ENCODE measurements around the gene MGAT5. TPM values are rescaled to one million over a fixed set of nuclear protein-coding genes. Genes with fewer than 3 reads are reported as not detected.
"Not testable (repeated sequence)": the region's sequence is repeated elsewhere in the genome, so short reads cannot be mapped to it uniquely, and the experiment has no call there.

Gene MGAT5
- total RNA-seq, 1 donor from 2014 or later = 14.1 TPM

DNA sequence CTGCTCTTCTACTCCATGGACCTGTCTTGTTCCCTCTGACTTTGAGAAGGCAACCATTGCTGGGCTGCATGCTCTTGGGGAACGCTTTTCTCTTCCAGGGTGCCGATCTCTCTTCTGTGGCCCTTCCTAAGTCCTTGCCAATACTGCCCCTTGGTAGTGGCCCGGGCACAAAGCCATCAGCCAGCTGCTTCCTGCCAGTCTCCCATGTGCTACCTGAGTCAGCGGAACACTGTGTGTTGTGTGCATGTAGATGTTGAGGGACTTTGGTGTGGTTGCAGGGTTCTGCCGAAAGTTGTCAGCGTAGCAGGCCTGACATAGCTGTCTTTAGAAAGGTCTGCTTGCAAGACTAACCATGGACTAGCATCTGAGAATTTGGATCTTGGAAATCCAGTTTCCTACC is 35.4 kb downstream of the MGAT5 start:
- H3K36me3 Mint-ChIP-seq (ENCODE audit: low read depth) = no peaks in the 10 kb centered on the region
- no peak for DNase-seq (ENCODE audit: low spot score)
- intact Hi-C loops (cut with micrococcal nuclease) = loop anchor here (5.0 kb wide), 1 partner anchor 72 kb away; no protein-coding TSS in a partner anchor
- no peak overlapping the region for H3K4me3 Mint-ChIP-seq (ENCODE audit: low read depth)
- H3K27ac Mint-ChIP-seq = no peak overlapping the region
- peaks cover 23% of the 10 kb centered on the region for H3K27me3 Mint-ChIP-seq (ENCODE audit: low read depth)
- no peaks in the 10 kb centered on the region for H3K9me3 Mint-ChIP-seq
- H3K4me1 Mint-ChIP-seq (ENCODE audit: low read depth) = peaks cover 5% of the 10 kb centered on the region

DNA sequence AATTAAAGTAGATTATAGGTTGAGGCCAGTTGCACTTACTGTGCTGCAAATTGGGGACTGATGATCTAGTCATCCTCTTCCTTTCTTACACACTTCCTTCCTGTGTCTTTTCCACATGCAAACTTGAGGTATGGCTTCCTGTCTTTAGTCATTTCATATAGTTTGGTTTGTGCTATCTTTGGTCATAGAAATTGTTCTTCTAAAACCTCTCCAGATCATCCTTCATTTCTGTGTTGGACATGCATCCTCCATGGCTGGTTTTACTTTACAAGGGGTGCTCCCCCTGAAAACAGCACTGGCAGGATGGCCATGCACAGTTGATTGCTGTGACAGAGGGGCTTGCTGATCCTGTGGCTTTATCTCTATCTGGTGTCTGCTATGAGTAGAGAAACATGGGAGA is 36.5 kb downstream of the MGAT5 start:
- no peak for DNase-seq (ENCODE audit: low spot score)
- intact Hi-C loops (cut with micrococcal nuclease) = loop anchor here (1.0 kb wide), 3 partner anchors 11 to 171 kb away; no protein-coding TSS in a partner anchor
- Mint-ChIP-seq H3K36me3 (ENCODE audit: low read depth) (no peaks in the 10 kb centered on the region), H3K9me3 (no peaks in the 10 kb centered on the region), H3K27me3 (ENCODE audit: low read depth) (peaks cover 24% of the 10 kb centered on the region), H3K4me3 (ENCODE audit: low read depth) (no peak overlapping the region), H3K27ac (no peak overlapping the region), H3K4me1 (ENCODE audit: low read depth) (peaks cover 9% of the 10 kb centered on the region)

DNA sequence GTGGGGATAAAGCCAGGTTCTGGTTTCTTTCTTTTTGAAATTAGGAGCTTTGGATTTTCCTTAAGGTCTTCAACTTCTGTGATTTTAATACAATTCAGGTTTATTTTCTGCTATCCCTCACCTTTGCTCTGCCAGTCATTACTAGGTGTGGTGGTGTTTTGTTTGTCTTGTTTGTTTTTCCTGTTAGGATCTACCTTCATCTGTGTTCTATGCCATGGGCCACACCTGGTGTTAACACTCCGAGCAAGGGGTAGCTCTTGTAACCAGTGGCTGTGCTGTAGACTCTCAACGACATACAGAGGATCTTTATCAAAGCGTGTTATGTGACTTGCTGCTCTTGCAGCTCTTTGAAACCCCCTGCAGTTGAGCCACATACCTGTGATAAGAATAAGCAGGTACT is 38.6 kb downstream of the MGAT5 start:
- peaks cover 24% of the 10 kb centered on the region for H3K27me3 Mint-ChIP-seq (ENCODE audit: low read depth)
- no peak for DNase-seq (ENCODE audit: low spot score)
- H3K9me3 Mint-ChIP-seq = no peaks in the 10 kb centered on the region
- no peak overlapping the region for H3K4me3 Mint-ChIP-seq (ENCODE audit: low read depth)
- peaks cover 7% of the 10 kb centered on the region for H3K4me1 Mint-ChIP-seq (ENCODE audit: low read depth)
- intact Hi-C loops (cut with micrococcal nuclease) = no loop called here
- no peaks in the 10 kb centered on the region for H3K36me3 Mint-ChIP-seq (ENCODE audit: low read depth)
- H3K27ac Mint-ChIP-seq = no peak overlapping the region

DNA sequence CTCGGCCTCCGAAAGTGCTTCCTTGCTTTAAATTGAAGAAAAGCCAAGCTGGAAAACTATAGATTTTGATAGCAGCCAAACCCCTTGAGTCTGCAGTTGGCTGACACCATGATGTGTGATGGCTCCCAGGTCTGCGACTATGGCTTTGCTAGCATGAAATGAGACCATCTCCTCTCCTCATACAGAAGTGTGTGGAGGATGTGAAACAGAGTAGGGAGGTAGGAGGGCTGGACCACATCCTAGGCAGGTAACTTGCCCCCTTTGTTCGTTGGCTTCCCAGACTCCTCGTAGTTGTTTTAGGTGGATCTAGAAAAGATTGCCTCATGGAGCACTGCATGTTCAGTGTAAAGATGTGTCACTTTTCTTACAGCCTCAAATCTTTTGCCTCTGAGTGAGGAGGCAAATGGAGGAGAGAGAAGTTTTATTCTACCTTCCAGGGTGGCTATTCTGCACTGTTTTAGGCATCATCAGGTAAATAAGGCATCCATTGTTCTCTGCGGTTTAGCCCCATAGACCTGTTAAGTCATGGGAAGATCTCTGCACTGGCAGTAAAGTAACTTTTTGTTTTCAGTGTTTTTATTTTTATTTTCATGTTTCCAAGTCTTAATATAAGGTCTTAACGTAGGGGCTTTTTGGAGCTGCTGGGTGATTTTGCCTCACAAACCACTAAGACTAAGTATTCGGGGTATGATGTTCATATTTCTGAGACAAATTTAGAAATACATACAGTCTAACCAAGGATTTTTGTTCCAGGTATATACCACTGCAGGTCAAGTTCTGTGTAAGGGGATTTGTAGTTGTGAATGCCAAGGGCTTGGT is 40.1 kb downstream of the MGAT5 start:
- Mint-ChIP-seq H3K4me1 (ENCODE audit: low read depth) (peaks cover 7% of the 10 kb centered on the region), H3K9me3 (no peaks in the 10 kb centered on the region), H3K27me3 (ENCODE audit: low read depth) (peaks cover 29% of the 10 kb centered on the region), H3K4me3 (ENCODE audit: low read depth) (no peak overlapping the region), H3K27ac (no peak overlapping the region), H3K36me3 (ENCODE audit: low read depth) (peaks cover 3% of the 10 kb centered on the region)
- no peak for DNase-seq (ENCODE audit: low spot score)
- intact Hi-C loops (cut with micrococcal nuclease) = no loop called here

GRCh38 chr2:134294598-134294997 is 40.7 kb downstream of the MGAT5 start:
- H3K4me1 Mint-ChIP-seq (ENCODE audit: low read depth) = not testable (repeated sequence)

DNA sequence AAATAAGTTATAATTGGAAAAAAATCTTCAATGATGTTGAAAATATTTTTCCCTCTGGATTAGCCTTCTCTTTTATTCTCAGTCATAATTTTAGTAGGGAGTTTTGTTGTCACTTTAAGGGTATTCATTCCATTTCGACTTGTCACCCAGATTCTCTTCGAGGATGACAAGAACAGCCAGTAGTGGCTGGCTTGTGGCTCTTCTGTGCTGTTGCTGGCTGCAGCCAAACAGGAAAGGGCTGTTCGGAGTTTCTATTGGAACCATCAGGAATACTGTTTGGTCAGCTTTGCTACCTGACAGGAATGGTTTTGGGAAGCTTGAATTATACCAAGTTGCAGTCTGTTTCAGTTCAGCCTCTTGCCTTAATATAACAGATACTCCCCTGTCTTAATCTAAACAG is 41.6 kb downstream of the MGAT5 start:
- DNase-seq (ENCODE audit: low spot score) = no peak
- H3K9me3 Mint-ChIP-seq = no peaks in the 10 kb centered on the region
- H3K36me3 Mint-ChIP-seq (ENCODE audit: low read depth) = peaks cover 3% of the 10 kb centered on the region
- no peak overlapping the region for H3K27ac Mint-ChIP-seq
- peaks cover 30% of the 10 kb centered on the region for H3K27me3 Mint-ChIP-seq (ENCODE audit: low read depth)
- H3K4me3 Mint-ChIP-seq (ENCODE audit: low read depth) = no peak overlapping the region
- peaks cover 9% of the 10 kb centered on the region for H3K4me1 Mint-ChIP-seq (ENCODE audit: low read depth)
- intact Hi-C loops (cut with micrococcal nuclease) = no loop called here

More at GRCh38 chr2:134294598-134294997, 40.7 kb downstream of the MGAT5 start:
- intact Hi-C loops (cut with micrococcal nuclease); H3K4me3 Mint-ChIP-seq (ENCODE audit: low read depth); DNase-seq (ENCODE audit: low spot score); H3K36me3 Mint-ChIP-seq (ENCODE audit: low read depth); H3K27ac Mint-ChIP-seq; H3K9me3 Mint-ChIP-seq: not testable (repeated sequence)
- peaks cover 30% of the 10 kb centered on the region for H3K27me3 Mint-ChIP-seq (ENCODE audit: low read depth)

DNA sequence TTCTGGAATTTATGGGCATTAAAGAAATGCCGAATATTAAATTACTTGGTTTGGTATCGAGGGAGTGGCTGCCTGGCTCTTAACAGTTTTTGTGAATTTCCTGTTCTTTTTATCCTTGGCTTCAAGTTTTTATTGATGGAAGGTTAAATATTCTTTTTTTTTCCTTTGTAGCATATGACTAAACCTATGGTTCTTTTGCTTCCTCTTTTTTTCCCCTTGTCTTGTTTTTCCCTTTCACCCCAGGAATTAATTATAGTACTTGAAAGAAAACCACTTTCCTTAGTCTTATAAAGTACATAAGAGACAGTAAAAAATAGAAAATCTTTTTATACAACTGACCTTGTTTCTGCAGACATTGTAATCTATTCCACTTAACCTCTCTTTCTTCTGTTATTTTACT is 42.4 kb downstream of the MGAT5 start:
- peaks cover 30% of the 10 kb centered on the region for H3K27me3 Mint-ChIP-seq (ENCODE audit: low read depth)
- H3K27ac Mint-ChIP-seq = no peak overlapping the region
- H3K4me3 Mint-ChIP-seq (ENCODE audit: low read depth) = no peak overlapping the region
- DNase-seq (ENCODE audit: low spot score) = no peak
- intact Hi-C loops (cut with micrococcal nuclease) = no loop called here
- H3K4me1 Mint-ChIP-seq (ENCODE audit: low read depth) = peaks cover 17% of the 10 kb centered on the region
- H3K9me3 Mint-ChIP-seq = no peaks in the 10 kb centered on the region
- H3K36me3 Mint-ChIP-seq (ENCODE audit: low read depth) = peaks cover 3% of the 10 kb centered on the region

DNA sequence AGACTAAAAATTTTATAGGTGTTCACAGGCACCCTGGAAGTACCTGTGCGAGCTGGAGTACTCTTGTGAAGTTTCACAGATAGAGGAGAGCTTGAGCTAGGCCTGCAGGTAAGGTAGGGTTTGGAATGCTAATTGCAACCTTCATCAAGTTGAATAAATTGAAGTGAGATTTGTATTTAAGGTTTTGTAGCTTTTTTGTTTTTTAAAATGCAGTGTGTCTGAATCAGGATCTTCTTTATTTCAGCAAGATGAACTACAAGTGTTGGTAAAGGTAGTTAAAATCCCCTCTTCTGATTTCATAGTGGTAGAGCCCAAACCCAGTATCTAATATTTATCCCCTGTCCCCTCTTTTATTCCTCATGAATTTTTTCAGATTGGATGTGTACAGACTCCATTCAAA is 45.5 kb downstream of the MGAT5 start:
- DNase-seq (ENCODE audit: low spot score) = no peak
- intact Hi-C loops (cut with micrococcal nuclease) = no loop called here
- H3K36me3 Mint-ChIP-seq (ENCODE audit: low read depth) = peaks cover 3% of the 10 kb centered on the region
- no peaks in the 10 kb centered on the region for H3K9me3 Mint-ChIP-seq
- no peak overlapping the region for H3K4me3 Mint-ChIP-seq (ENCODE audit: low read depth)
- H3K27ac Mint-ChIP-seq = no peak overlapping the region
- peaks cover 34% of the 10 kb centered on the region for H3K27me3 Mint-ChIP-seq (ENCODE audit: low read depth)
- peaks cover 16% of the 10 kb centered on the region for H3K4me1 Mint-ChIP-seq (ENCODE audit: low read depth)

GRCh38 chr2:134300585-134300984 is 46.7 kb downstream of the MGAT5 start:
- intact Hi-C loops (cut with micrococcal nuclease) = loop anchor here (5.0 kb wide), 1 partner anchor 382 kb away; no protein-coding TSS in a partner anchor
- H3K27me3 Mint-ChIP-seq (ENCODE audit: low read depth) = peaks cover 40% of the 10 kb centered on the region
- H3K4me1 Mint-ChIP-seq (ENCODE audit: low read depth) = peaks cover 15% of the 10 kb centered on the region
- H3K27ac Mint-ChIP-seq = no peak overlapping the region
- DNase-seq (ENCODE audit: low spot score) = no peak
- no peaks in the 10 kb centered on the region for H3K9me3 Mint-ChIP-seq
- H3K36me3 Mint-ChIP-seq (ENCODE audit: low read depth) = peaks cover 3% of the 10 kb centered on the region
- no peak overlapping the region for H3K4me3 Mint-ChIP-seq (ENCODE audit: low read depth)

DNA sequence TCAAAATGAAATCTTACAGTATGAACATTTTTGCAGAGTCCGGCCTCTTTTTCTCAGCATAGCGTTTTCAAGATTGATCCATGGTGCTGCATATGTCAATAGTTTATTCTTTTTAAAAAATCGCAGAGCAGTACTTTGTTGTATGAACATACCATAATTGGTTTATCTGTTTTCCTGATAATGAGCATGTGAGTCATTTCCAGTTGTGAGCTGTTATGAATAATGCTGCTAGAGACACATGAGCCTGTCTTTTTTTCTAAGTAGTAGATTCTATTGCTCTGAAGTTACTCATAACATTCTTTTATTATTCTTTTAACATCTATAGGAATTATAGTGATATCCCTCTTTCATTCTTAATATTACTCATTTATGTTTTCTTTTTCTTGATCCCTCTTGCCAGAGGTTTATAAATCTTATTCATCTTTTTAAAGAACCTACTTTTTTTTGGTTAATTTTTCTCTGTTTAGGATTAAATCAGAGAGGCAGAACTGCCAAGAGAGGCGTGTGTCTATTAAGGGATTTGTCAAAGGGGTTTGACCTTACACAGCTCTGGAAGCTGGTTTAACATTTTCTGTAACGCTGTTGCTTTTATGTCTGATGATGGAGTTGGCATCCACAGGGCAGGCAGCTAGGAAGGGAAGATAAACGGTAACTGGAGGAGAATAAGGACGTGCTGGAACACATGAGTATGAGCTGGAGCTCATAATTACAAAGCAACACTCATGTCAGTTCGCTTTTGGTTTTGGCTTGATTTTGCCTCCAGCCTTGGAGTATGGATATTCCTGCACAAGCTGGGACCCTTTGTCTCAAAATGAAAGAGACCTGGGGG is 47.4 kb downstream of the MGAT5 start:
- no peak for DNase-seq (ENCODE audit: low spot score)
- no peak overlapping the region for H3K4me3 Mint-ChIP-seq (ENCODE audit: low read depth)
- H3K36me3 Mint-ChIP-seq (ENCODE audit: low read depth) = peaks cover 3% of the 10 kb centered on the region
- intact Hi-C loops (cut with micrococcal nuclease) = loop anchor here (1.0 to 5.0 kb wide), 2 partner anchors 11 to 381 kb away; no protein-coding TSS in a partner anchor
- H3K4me1 Mint-ChIP-seq (ENCODE audit: low read depth) = peaks cover 15% of the 10 kb centered on the region
- H3K9me3 Mint-ChIP-seq = no peaks in the 10 kb centered on the region
- H3K27me3 Mint-ChIP-seq (ENCODE audit: low read depth) = peaks cover 37% of the 10 kb centered on the region
- H3K27ac Mint-ChIP-seq = no peak overlapping the region

DNA sequence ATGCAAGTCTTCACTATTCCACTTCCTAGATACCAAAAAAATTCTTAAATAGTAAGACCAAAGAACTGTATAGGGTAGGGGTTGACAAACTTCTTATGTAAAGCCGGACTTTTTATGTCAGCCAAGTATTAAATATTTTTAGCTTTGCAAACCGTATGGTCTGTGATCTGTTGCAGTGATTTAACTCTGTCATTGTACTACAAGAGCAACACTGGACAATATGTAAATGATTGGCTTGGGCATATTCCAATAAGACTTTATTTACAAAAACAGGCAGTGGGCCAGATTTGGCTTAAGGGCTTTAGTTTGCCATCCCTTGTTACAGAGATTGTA is 48.0 kb downstream of the MGAT5 start:
- no peak overlapping the region for H3K27ac Mint-ChIP-seq
- intact Hi-C loops (cut with micrococcal nuclease) = loop anchor here (1.0 to 5.0 kb wide), 2 partner anchors 12 to 380 kb away; no protein-coding TSS in a partner anchor
- peaks cover 15% of the 10 kb centered on the region for H3K4me1 Mint-ChIP-seq (ENCODE audit: low read depth)
- H3K36me3 Mint-ChIP-seq (ENCODE audit: low read depth) = peaks cover 3% of the 10 kb centered on the region
- H3K27me3 Mint-ChIP-seq (ENCODE audit: low read depth) = peaks cover 38% of the 10 kb centered on the region
- DNase-seq (ENCODE audit: low spot score) = no peak
- H3K4me3 Mint-ChIP-seq (ENCODE audit: low read depth) = no peak overlapping the region
- no peaks in the 10 kb centered on the region for H3K9me3 Mint-ChIP-seq

DNA sequence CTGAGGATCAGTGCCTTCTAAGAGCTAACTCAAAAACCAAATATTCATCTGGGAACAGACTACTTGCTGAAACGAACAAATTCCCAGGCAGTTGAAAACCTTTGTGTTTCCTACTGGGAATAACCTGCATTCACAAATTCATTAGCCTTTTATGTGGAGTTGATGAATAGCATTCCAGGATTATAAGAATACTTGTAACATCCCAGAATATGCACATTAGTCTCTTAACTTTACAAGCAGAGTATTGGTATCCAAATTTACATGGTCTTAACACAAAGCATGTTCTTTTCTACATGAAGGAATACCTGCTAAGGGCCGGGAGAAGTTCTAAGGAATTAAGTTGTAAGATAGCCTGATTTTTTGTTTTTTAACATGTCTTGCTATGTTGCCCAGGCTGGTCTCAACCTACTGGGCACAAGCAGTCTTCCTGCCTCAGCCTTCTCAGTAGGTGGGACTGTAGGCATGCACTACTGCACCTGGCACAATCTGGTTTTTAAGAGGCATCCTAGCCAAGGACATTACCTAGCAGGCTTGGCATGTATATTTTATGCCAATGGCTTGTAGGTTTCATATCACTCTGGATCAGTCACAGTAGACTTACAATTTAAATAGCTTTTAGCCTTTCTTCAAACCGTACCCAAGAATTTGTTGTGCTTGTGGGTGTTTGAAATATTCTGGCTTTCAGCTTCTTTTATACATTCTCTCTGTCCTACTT is 50.7 kb downstream of the MGAT5 start:
- DNase-seq (ENCODE audit: low spot score) = no peak
- H3K27me3 Mint-ChIP-seq (ENCODE audit: low read depth) = peaks cover 39% of the 10 kb centered on the region
- H3K4me3 Mint-ChIP-seq (ENCODE audit: low read depth) = no peak overlapping the region
- intact Hi-C loops (cut with micrococcal nuclease) = loop anchor here (5.0 kb wide), 1 partner anchor 378 kb away; no protein-coding TSS in a partner anchor
- H3K27ac Mint-ChIP-seq = no peak overlapping the region
- peaks cover 5% of the 10 kb centered on the region for H3K36me3 Mint-ChIP-seq (ENCODE audit: low read depth)
- peaks cover 7% of the 10 kb centered on the region for H3K9me3 Mint-ChIP-seq
- H3K4me1 Mint-ChIP-seq (ENCODE audit: low read depth) = peaks cover 20% of the 10 kb centered on the region

All from activated T-helper 2 cell treated with anti-CD3 and anti-CD28 coated beads, Interferon-gamma antibody, Interleukin-2, Interleukin-4, amounts not matched to agents 10 μg/mL and 5 μg/mL and 100 μg/mL, durations not matched to agents 14 hours and 24 hours and 36 hours (primary cell).